Measurements from ENCODE around the gene ATP2B2.

DNA sequence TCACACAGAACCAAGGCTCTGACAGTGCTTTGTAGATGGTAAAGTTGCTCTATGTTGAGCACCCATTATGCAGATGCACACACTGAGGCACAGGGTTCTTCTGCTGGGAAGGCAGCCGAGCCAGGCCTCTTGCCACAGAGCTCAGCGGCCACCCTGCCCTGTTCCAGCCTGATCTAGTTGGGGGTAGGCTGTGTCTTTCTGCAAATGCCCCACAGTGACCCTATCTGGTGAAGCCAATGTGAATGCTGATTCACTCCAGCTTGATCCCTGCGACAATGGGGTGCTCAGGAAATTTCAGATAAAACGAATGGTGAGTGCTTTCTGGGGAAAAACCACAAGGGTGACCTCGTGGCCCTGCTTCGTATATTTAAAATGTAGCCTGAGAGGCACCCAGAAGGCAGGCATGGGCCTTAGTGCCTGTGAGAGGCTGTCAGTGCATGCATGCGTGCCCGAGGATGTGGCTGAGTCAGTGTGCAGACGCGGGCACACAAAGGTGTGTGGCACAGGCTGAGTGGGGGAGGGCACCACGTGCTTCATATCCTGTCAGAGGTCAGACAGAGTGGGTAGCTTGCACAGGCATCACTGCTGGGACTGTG lies 85.7 kb downstream of the ATP2B2 start:
- no peak for TF ChIP-seq EZH2 (IDR thresholded peaks at IDR 0.05)
- TF ChIP-seq, protein P1, sequence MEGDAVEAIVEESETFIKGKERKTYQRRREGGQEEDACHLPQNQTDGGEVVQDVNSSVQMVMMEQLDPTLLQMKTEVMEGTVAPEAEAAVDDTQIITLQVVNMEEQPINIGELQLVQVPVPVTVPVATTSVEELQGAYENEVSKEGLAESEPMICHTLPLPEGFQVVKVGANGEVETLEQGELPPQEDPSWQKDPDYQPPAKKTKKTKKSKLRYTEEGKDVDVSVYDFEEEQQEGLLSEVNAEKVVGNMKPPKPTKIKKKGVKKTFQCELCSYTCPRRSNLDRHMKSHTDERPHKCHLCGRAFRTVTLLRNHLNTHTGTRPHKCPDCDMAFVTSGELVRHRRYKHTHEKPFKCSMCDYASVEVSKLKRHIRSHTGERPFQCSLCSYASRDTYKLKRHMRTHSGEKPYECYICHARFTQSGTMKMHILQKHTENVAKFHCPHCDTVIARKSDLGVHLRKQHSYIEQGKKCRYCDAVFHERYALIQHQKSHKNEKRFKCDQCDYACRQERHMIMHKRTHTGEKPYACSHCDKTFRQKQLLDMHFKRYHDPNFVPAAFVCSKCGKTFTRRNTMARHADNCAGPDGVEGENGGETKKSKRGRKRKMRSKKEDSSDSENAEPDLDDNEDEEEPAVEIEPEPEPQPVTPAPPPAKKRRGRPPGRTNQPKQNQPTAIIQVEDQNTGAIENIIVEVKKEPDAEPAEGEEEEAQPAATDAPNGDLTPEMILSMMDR (IDR thresholded peaks at IDR 0.05), result no peak
- TF ChIP-seq EZH2phosphoT487 (IDR thresholded peaks at IDR 0.05), result no peak
